ENCODE results near the gene TBX5.

TBX5 gene

GRCh38 chr12:114405519-114406271, at the start of gene TBX5:
Gene TBX5, minus strand, starts transcription at chr12:114406144. Its CDS starts 2,246 bp downstream, at chr12:114403898.
- FAIRE-seq, result no peak

GRCh38 chr12:114451657-114452056, 45.7 kb upstream of the TBX5 start:
- FAIRE-seq, result no peak

- FAIRE-seq, result no peak
These were observed 44.8 kb upstream of the TBX5 start for GRCh38 chr12:114450515-114451300.

- no peak for FAIRE-seq
These were observed 44.1 kb upstream of the TBX5 start for GRCh38 chr12:114450019-114450418.

GRCh38 chr12:114448618-114448933, 42.6 kb upstream of the TBX5 start:
- FAIRE-seq, result no peak

GRCh38 chr12:114447799-114448617, 42.1 kb upstream of the TBX5 start:
- no peak for FAIRE-seq

GRCh38 chr12:114447274-114447716, 41.4 kb upstream of the TBX5 start:
- FAIRE-seq, result no peak

GRCh38 chr12:114445401-114446323, 39.7 kb upstream of the TBX5 start:
- FAIRE-seq, result no peak

- FAIRE-seq, result no peak
These were observed 38.7 kb upstream of the TBX5 start for GRCh38 chr12:114444422-114445279.

- no peak for FAIRE-seq
These were observed 37.9 kb upstream of the TBX5 start for GRCh38 chr12:114443607-114444421.

- no peak for FAIRE-seq
These were observed 36.6 kb upstream of the TBX5 start for GRCh38 chr12:114442578-114442977.

- FAIRE-seq, result no peak
These were observed 35.6 kb upstream of the TBX5 start for GRCh38 chr12:114441545-114441944.

- FAIRE-seq, result no peak
These were observed 35.1 kb upstream of the TBX5 start for GRCh38 chr12:114441039-114441383.

- no peak for FAIRE-seq
These were observed 34.5 kb upstream of the TBX5 start for GRCh38 chr12:114440270-114441038.

GRCh38 chr12:114439817-114440216, 33.9 kb upstream of the TBX5 start:
- FAIRE-seq, result no peak

- no peak for FAIRE-seq
These were observed 33.3 kb upstream of the TBX5 start for GRCh38 chr12:114439261-114439683.

GRCh38 chr12:114438635-114439256, 32.8 kb upstream of the TBX5 start:
- FAIRE-seq, result no peak

GRCh38 chr12:114434341-114434740, 28.4 kb upstream of the TBX5 start:
- FAIRE-seq, result no peak

- FAIRE-seq, result no peak
These were observed 26.0 kb upstream of the TBX5 start for GRCh38 chr12:114431902-114432301.

Data from islet of Langerhans (tissue), 1 donor.